ENCODE data around the gene AP3M1. TPM values are rescaled to one million over a fixed set of nuclear protein-coding genes. Genes with fewer than 3 reads are reported as not detected.
A peak's percentile ranks its signal among the peaks of the same experiment; 100 is the strongest.
"Not testable (repeated sequence)": the region's sequence is repeated elsewhere in the genome, so short reads cannot be mapped to it uniquely, and the experiment has no call there.

AP3M1 gene, protein sequence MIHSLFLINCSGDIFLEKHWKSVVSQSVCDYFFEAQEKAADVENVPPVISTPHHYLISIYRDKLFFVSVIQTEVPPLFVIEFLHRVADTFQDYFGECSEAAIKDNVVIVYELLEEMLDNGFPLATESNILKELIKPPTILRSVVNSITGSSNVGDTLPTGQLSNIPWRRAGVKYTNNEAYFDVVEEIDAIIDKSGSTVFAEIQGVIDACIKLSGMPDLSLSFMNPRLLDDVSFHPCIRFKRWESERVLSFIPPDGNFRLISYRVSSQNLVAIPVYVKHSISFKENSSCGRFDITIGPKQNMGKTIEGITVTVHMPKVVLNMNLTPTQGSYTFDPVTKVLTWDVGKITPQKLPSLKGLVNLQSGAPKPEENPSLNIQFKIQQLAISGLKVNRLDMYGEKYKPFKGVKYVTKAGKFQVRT
- 39.1 and 40.6 TPM in 2 replicates for total RNA-seq
- 24.0 TPM for polyA plus RNA-seq (2012)

GRCh38 chr10:74150204-74150989 lies at the start of gene AP3M1:
TSS of gene AP3M1 (minus strand) at chr10:74150828. CDS start at chr10:74138379, 12,449 bp downstream.
- no peak for DNase-seq (ENCODE audit: low read depth)

GRCh38 chr10:74199315-74199714 lies 48.7 kb upstream of the AP3M1 start:
- DNase-seq (ENCODE audit: low read depth): no peak

DNA sequence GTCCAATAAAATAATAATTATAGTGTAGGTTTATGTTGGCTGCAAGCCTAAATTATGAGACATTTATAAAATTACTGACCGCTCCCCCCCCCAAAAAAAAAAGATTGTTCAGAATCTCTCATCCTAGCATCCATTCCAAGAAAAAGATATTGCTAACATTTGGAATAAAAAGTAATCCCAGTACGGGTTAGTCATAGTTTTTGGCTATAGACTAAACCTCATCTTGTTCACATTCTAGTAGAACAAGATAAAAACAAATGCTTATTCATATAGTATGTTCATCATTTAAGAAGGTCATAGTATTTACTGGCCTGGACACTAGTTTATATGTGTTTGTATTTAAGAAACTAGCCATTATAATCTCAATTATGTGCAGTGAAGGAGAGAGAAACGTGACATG lies 44.4 kb upstream of the AP3M1 start:
- no peak for DNase-seq (ENCODE audit: low read depth)

DNA sequence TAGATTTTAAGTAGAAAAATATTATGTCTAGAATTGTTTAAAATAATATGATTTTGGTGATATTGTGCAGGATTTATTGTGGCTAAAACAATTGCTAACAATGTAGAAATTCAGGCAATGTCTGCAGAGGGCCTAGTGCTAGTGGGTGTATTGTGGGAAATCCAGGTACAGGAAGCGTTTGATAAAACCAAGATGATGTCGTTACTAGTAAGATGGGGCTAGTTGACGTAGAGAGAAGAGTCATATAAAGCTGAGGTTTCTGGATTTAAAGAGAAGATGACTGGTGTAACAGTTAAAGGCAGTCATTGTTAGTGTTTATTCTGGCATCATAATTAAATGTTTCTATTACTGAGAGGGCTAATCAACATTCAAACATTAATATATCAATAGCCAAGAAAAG lies 43.9 kb upstream of the AP3M1 start:
- no peak for DNase-seq (ENCODE audit: low read depth)

DNA sequence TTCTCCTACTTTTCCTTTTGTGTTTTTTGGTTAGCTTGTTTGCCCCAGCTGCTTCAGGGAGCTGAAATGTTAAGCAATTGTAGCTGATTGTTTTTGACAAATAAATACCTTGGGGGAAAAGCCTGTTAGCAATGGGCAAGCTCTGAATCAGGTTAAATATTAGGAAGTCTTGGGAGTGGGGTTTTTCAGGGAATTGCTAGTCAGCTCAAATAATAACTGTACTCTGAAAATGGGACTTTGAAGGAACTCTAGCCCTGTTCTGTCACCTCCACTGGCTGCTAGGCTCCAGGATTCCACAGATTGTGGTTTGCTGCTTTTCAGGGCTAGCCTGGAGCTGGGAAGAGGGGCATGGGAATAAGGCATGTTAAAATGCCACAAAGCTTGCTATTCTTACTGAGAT lies 39.9 kb upstream of the AP3M1 start:
- DNase-seq (ENCODE audit: low read depth): peak; percentile 48

- peak; percentile 47 for DNase-seq (ENCODE audit: low read depth)
Measured at GRCh38 chr10:74189999-74190421, 39.4 kb upstream of the AP3M1 start.

- DNase-seq (ENCODE audit: low read depth): not testable (repeated sequence)
Measured at GRCh38 chr10:74188617-74189016, 38.0 kb upstream of the AP3M1 start.

DNA sequence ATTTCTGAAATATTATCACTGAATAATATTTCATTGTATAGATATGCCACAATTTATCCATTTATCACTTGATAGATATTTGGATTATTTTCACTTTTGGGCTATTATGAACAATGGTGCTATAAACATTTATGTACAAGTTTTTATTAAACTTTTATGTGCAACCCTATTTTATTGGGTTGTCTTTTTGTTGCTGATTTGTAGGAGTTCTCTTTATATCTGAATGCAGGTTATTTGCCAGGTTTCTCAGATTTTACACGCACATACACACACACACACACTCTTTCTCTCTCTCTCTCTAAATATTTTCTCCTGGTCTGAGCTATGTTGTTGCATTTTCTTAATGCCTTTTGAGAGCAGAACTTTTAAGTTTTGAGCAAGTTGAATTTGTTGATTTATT lies 36.6 kb upstream of the AP3M1 start:
- no peak for DNase-seq (ENCODE audit: low read depth)

DNA sequence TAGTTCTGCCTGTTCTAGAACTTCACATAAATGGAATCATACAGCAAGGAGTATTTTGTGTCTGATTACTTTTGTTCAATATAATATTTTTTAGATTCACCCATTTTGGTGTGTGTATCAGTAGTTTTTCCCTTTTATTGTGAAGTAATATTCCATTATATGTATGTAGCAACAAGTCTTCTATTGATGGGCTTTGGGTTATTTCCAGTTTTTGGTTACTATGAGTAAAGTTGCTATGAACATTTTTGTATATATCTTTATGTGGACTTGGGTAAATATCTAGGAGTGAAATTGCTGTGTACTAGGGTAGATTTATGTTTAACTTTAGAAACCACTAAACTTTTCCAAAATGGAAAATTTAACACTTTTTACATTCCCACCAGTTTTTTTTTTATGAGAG lies 36.0 kb upstream of the AP3M1 start:
- no peak for DNase-seq (ENCODE audit: low read depth)

DNA sequence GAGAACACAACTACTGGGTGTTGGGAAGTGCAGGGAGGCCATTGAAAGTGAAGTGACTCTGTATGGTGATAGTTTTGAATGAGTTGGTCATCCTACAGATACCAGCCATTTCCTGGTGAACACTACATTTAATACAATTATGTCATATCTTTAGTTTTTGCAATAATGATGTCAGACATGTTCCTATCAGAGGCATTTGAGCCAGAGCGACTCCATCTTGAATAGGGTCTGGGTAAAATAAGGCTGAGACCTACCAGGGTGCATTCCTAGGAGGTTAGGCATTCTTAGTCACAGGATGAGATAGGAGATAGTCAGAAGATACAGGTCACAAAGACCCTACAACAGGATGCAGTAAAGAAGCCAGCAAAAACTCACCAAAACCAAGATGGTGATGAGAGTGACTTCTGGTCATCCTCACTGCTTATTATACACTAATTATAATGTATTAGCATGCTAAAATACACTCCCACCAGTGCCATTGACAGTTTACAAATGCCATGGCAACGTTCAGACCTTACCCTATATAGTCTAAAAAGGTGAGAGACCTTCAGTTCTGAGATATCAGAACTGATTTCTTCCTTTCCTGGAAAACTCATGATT lies 28.6 kb upstream of the AP3M1 start:
- DNase-seq (ENCODE audit: low read depth): no peak

GRCh38 chr10:74178042-74178791 lies 27.6 kb upstream of the AP3M1 start:
- DNase-seq (ENCODE audit: low read depth): no peak

GRCh38 chr10:74177140-74177677 lies 26.6 kb upstream of the AP3M1 start:
- DNase-seq (ENCODE audit: low read depth): peak; percentile 36

DNA sequence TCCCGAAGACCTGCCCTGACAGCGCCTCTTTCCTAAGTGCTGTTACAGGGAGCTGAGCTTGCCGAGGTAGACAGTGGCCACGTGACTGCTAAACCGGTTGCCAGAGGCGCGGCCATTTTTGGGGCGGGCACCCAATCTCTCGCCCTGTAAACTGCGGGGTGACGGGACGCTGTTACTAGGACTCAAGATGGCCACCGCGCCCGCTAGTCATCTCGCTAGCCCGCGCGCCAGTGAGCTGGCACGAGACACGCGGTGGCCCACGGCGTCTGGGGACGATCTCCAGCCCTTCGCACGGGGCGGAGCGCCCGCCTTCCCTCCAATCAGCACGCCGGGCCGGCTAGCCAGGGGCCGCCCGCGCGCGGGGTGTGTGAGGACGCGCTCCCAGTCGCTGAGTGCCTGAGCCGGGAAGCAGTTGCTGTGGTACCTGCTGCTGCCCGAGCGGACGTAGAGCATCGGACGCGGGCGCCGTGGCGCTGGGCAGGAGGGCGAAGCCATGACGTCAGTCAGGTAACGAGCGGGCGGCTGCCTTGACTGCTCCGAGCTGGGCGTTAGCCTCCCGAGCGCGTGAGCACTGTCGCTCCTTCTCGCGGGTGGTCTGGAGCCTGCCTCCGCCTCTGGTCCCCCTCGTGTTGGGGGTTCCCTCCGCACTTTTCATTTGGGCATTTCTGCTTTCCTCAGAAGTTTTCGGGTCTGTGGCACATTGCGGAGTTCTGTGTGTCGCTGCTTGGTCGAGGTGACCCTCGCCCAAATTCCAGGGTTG lies 25.9 kb upstream of the AP3M1 start:
- DNase-seq (ENCODE audit: low read depth): peak; percentile 98

DNA sequence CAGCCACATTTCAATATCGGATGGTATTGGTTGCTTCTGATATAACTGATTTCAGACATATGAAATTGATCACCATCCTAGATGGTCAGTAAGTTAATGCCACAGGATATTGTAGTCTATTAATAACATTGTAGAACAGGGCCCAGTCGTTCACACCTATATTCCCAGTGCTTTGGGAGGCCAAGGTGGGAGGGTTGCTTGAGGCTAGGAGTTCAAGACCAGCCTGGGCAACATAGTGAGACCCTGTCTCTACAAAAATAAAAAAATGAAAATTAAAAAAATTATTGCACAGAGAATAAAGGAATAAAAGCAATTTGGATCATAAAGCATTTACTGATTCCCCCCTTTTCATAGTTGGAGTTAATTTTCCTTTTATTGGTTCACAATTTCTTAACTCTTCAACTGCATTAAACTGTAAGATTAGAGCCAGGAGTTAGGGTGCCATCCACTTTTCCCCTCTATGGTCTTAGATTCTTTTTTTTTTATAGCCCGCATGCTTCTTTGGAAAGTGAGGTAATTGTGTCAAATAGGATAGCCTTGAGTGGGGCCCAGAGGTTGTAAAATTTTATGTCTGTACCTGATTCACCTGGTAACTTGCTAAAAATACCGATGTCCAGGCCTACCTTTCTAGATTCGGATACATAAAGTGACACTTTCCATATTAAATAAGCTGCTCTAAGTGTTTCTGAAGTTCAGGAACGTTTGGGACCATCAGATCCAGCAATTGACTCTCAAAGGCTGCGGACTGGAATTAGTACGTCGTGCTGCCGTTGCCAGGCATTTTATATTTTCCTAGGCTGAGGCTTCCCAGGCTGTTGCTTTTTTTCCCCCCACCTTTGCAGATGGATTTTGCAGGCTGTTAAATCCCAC lies 25.1 kb upstream of the AP3M1 start:
- no peak for DNase-seq (ENCODE audit: low read depth)

- DNase-seq (ENCODE audit: low read depth): peak; percentile 11
Measured at GRCh38 chr10:74174521-74174920, 23.9 kb upstream of the AP3M1 start.

- no peak for DNase-seq (ENCODE audit: low read depth)
Measured at GRCh38 chr10:74171625-74172024, 21.0 kb upstream of the AP3M1 start.

DNA sequence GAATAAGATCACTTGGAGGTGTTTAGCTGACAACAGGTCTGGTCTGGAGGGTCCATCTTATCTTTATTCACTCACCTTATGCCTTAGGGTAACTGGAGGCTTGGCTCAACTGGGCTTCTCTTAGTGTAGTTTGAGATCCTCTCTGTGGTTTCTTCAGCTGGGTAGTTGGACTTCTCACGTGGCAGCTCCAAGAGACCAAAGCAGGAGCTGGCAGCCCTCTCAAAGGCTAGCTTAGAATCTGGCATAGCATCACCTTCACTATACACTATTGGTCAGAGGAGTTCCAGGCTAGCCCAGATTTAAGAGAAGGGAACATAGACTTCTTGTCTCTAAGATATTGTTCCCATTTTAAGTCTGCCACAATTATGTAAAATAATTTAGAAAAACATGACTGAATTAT lies 16.8 kb upstream of the AP3M1 start:
- DNase-seq (ENCODE audit: low read depth): peak; percentile 60

GRCh38 chr10:74165530-74165901 lies 14.9 kb upstream of the AP3M1 start:
- no peak for DNase-seq (ENCODE audit: low read depth)
